ENCODE results near the gene PERCC1.

PERCC1 gene

DNA sequence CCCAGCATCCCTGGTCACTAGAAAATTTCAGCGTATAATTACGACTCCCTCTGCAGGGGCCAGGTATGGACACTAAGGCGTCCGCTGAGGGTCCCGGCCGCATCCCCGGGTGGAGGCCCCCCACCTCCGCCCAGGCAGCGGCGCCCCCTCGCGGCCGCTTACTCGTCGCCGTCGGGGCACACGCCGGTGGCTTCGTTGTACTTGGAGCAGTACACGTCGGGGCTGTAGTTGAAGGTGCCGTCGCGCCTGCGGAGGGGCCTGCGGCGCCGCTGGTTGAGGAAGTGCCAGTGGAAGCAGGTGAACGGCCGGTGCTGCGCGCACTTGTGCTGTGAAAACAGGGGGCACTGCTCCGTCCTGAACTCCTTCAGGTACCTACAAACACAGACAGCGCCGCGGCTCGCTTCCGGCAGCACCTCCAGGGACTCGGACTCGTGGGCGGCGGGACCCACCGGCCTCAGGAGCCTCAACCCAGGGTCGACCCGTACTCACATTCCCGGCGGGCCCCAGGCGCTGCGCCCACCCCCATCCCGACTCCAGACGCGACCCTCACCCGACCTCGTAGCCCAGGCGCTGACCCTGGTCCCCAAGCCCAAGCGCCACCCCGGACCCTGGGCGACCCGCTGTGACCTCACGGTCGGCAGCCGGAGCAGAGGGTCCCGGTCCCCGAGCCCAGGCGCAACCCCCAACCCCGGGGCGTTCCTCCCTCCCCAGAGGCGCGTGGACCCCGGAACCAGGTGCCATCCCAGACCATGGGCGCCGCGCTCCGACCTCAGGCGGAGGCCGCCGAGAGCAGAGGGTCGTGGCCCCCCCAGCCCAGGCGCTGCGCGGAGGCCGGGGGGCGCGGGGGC lies 17.0 kb upstream of the PERCC1 start:
- DNase-seq, result no peak

DNA sequence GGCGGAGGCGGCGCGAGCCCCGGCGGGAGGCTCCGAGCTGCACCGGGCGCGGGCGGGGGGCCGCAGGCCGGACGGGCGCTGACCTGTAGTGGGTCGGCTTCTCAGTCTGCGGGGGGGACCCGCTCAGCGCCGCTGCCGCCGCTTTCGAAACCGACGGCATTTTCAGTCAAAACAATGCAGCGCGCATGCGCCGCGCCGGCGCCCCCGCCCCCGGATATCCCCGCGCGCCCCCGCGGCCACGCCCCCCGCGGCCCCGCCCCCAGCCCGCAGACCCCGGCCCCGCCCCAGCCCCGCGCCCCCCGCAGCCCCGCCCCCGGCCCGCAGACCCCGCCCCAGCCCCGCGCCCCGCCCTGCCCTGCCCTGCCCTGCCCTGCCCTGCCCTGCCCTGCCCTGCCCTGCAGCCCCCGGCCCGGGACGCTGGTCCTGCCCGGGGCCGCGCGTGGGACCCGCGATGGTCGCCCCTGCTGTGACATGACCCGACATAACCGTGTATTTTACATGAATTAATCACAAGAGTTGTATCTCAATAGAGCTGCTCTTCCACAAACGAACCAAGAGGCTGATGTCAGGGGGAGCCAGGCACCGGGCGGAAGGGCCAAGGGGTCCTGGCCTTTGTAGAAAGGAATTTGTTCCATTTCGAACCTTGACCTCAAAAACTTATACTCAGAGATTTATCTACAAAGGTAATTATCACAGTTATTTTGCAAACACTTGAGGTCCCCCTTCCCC lies 16.2 kb upstream of the PERCC1 start, which contains the start of gene UNKL:
Gene UNKL (minus strand): TSS at position 173 of the 729 bp plus-strand sequence. CDS start 13 bp downstream, at position 160.
- DNase-seq, result no peak

DNA sequence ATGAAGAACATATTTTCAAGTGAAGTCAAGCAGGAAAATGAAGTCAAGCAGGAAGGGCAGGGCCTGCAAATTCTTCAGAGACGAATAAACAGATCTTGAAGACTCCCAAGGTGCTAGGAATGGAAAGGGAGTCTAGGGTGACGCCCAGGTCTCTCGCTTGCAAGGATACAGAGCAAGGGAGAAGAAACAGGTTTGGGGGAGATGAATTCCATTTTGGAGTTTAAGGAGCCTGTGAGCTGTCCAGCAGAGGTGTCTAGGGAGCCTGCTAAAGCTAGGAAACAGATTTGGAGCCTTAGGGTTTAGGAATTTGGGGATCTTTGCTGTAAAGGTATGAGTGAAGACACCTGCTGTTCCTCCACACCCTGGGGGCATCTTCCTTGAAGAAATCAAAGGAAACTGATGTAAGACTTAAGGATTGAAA lies 14.3 kb upstream of the PERCC1 start:
- no peak for DNase-seq

DNA sequence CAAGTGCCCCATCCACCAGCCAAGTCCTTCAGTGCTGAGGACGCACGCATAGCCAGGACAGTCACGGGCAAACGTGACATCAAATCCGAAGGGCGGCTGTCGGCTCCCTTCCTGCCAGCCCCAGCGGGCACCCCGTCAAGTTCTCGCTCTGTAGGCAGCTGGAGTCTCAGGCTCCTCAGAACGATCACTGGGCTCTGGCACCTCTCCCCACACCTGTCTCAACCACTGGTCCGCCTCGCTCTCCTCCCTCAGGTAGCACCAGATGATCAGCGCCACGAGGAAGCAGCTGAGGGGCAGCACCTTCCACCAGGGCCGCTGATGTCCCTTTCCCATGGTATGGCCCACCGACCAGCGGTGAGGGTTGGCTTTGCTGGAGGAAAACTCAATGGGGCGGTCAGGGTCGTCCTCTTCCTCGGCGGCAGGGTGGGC lies 10.8 kb upstream of the PERCC1 start:
- DNase-seq, result no peak

DNA sequence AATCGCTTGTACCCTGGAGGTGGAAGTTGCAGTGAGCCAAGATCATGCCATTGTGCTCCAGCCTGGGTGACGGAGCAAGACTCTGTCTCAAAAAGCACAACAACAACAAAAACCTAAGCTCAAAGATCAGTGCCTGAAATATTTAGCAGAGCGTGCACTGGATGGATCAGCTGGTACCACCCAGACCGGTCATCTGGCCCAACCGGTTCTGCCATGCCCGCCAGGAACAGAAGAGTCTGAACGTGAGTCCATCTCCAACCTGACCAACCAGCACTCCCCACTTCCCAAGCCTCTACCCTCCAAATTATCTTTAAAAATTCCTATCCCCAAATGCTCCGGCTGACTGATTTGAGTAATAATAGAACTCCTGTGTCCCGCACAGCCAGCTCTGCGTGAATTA lies 8.8 kb upstream of the PERCC1 start:
- no peak for DNase-seq

DNA sequence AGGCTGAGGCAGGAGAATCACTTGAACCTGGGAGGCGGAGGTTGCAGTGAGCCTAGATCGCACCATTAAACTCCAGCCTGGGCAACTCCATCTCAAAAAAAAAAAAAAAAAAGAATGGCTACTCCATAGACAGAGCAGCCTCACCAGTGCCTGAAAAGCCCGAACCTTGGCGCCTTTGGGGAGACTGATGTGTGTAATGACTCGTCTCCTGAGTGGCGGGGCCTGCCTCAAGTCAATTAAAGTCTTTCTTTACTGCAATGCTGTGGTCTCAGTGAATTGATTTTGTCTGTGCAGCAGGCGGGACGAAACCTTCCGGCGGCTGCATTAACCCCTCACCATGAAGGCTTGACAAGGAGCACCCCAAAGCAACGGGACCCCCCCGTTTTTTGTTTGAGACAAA lies 6.8 kb upstream of the PERCC1 start:
- DNase-seq, result no peak

DNA sequence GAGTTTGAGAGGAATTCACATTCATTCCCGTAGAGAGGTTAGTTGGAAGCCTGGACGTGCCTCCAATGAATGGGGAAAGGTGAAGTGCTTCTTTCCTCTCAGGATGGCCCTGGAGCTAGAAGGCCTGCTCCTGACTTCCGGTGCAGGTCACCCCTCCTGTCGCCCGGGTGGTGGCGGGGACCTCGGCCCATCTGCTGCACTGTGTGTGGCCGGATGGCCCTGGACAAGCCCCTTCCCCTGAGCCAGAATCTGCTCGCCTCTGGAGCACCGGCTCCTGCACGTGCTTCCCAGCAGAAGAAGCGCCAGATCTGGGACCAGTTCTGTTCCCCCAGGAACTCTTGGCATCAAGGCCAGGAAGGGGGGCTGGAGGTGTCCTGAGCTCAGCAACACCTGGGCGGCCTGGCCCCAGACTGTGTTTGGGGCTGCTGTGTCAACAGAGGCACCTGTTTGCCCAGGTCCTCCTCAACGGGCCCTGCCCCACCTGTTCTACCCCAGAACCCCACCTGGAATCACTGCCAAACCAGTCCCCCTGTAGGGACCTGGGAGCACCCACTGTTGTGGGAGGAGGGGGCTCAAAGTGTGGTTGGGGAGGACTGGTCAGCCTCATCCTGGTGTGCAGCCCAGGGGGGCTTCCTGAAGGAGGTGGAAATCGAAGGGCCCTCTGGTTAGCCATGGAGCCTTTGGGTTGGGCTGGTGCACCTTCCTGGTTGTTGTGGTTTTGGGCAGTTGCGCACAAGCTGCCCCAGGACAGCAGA lies 5.1 kb upstream of the PERCC1 start:
- DNase-seq, result no peak

DNA sequence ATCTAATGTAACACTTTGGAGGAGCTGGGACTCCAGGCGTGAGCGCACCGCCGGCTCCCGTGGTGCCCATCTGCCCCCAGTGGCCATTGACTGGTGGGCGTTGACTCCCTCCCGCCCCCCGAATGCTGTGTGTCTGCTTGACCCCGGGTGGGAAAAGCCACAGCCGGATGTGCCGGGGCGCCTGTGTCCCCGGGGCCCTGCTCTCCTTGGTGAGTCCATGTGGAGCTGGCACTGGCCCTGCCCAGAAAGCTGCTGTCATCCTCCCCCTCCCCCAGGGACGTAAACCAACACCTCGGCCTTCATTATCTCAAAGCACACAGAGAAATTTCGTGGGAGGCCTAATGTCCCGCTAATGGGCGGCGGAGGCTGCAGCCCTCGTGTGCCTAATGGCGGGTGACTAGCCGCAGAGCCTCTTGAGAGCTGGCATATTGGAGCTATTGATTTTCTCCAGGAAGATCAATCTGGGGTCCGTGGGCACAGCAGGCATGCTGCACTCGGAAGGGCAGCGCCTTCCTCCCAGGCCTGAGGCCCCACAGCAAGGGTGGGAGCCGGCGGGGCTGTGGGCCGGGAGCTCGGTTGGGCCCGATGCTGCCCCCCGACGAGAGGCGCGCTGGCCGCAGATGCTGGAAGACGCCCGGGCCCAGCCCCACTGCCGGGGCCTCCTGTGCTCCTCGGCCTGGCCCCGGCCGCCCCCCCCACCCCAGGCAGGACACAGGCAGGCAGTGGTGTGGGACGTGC lies 4.0 kb upstream of the PERCC1 start:
- peak; percentile 40 for DNase-seq

DNA sequence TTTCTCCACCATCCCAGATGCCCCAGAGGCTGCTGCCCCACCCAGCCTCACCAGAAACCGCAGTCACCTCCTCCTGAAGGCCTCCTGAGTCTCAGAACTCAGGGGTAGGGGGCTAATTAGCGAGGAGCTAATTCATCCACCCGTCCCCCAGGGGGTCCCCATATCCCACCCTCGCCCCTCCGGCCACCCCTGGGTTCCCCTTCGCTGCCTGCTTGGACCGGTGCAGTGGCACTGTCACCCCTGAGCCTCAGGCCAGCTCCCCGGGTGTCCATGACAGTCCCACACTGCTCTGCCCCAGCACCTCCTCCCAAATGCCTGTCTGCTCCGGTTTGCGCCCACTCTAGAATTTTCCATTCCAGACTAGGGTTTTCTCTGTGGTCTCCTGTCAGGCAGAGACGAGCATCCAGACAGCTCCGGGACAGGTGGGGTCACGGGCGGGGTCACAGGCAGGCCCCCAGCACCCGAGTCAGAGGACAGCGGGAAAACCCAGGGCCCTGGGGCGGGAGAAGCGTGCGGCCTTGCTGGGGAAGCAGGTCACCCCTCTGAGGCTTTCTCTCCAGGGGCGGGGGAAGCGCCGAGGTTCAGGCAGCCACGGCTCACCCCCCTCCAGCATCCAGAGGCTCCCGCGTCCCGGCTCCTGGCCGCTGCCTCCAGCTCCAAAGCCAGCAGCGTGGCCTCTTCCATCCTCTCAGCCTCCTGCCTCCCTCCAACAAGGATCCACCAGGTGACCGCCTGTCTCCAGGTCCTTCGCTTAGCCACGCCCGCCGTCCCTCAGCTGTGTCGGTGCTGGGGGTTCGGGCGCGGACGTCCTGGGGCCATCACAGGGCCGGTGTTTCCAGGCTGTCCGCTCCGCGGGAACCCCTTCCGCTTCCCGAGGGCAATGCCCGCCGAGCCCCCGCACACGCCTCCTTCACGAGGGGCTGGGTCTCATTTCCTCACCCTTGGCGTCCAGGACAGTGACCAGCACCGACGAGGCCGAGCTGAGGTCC lies 3.1 kb upstream of the PERCC1 start:
- DNase-seq, result no peak

DNA sequence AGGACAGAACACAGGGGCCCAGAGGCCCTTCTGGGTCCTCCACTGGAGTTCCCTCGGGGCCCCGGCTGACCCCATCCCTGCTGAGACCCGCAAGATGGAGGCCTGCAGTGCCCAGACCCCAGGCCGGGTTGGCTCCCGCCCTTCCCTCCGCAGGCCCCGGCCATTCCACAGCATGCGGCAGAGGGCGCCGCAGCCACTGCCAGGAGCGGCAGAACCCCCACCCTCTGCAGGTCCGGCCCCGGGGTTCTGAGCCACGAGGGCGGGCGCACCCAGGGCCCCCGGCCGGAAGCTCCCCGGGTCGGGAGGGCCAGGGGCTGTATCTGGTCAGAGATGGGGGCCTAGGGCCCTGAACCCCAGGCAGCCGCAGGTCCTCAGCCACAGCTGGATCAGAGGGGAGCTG lies 2.4 kb upstream of the PERCC1 start:
- DNase-seq, result no peak

DNA sequence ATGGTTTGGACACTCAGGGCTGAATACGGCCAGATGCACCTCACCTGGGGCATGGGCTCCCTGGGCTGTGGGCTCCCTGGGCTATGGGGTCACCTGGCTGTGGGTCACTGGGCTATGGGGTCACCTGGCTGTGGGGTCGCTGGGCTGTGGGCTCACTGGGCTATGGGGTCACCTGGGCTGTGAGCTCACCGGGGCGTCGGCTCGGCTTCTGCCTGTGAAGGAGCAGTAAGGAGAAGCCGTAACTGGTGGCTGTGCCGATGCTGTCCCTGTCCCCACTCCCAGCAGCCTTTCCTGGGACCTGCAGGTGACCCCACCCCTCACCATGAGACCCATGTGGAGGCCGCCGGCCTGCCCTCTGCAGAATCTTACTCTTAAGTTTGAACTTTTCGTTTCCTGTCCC lies 1.9 kb upstream of the PERCC1 start:
- DNase-seq, result no peak

DNA sequence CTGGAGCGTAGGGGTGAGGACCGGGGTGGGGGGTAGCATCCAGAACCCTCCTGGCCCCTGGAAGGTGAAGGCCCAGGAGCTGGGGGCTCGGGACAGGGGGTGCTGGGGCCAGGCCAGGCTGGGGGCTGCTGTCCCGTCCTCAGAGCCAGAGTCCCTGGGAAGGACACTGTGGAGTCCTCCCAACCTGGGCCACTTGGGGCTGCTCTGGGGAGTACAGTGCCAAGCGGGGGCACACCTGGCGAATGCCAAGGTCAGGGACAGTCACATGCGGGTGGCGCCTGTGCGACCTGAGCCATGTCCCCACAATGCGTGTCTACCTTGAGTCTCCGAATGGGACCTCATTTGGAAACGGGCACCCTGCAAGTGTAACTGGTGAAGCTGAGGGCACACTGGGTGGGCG lies 1.2 kb upstream of the PERCC1 start:
- no peak for DNase-seq

DNA sequence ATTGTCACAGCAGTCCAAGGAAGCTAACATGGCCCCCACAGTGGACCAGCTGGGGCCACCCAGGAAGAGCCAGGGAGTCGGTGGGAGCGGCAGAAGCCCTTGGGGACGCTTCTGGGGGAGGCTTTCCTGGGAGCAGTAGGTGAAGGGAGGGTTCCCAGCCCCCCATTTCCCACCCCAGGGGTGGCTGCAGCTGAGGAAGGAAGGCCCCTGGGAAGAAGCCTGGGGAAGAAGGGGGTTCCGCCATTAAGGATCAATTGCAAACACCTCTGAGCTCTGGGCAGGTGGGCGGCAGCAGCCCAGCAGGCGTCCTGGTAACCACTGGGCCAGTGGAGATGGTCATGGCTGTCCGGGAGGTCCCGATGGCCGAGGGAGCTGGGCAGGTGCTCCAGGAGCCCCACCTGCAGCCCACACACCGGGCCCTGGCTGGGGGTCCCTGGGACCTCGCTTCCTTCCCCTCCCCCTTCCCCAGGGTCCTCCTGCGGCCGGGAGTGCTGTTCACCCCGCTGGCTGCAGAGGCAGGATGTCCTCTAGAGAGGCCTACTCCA lies 592 bp upstream of the PERCC1 start:
- DNase-seq, result no peak

DNA sequence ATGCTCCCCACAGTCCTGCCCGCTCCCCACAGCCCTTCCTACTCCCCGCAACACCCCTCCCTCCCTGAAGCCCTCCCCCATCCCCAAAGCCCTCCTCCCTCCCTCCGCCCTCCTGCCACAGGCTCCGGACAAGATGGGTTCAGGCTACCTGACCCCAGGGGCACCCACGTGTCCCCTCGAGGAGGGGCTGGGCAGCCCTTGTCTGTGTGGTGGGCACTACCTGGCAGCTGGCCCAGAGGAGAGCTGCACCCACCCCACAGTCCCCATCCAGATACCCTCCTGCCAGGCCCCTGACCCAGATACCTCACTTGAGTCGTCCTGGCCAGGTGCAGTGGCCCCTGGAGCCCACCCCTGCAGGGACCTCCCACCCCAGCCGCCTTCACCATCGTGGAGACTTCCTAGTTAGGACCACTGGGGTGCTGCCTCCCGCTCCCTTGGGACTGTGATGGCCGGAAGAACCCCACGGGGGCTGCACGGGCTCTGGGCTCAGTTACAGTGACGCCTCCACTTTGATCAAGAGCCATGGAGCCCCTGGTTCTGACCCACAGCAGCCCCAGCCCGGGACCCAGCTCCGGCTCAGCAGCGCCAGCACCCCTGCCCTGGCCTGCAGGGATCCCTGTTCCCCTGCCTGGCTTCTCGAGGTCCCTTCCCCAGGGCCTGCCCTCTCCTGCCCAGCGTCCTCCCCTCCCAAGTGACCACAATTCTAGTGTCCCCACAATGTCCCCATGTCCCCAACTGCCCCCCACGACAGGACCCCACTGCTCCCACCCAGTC lies 806 bp downstream of the PERCC1 start:
- no peak for DNase-seq

DNA sequence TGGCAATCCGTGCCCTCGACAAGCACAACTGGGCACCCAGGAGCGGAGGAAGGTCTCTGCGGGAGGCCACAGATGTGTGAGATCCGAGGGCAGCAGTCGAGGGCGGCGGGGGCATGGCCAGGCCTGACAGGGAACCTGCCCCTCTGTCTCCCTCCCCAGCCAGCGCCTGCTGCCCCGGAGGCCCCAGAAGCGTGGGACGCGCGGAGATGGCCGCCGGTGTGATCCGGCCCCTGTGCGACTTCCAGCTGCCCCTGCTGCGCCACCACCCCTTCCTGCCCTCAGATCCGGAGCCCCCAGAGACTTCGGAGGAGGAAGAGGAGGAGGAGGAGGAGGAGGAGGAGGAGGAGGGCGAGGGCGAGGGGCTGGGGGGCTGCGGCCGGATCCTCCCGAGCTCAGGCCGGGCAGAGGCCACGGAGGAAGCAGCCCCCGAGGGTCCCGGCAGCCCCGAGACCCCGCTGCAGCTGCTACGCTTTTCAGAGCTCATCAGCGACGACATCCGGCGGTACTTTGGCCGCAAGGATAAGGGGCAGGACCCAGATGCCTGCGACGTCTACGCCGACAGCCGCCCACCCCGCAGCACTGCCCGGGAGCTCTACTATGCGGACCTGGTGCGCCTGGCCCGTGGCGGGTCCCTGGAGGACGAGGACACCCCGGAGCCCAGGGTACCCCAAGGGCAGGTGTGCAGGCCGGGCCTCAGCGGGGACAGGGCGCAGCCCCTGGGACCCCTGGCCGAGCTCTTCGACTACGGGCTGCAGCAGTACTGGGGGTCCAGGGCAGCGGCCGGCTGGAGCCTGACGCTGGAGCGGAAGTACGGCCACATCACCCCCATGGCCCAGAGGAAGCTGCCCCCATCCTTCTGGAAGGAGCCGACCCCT lies 1.7 kb downstream of the PERCC1 start:
- no peak for DNase-seq

DNA sequence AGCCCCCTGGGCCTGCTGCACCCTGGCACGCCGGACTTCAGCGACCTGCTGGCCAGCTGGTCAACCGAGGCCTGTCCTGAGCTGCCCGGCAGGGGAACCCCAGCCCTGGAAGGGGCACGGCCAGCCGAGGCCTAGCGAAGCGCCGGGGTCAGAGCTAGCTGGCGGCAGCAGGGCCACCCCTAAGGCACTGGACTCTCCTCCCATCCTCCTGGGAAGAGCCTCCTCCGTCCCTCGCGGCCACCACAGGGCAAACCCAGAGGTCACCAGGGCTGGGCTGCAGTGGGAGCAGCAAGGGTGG lies 2.3 kb downstream of the PERCC1 start:
- no peak for DNase-seq

DNA sequence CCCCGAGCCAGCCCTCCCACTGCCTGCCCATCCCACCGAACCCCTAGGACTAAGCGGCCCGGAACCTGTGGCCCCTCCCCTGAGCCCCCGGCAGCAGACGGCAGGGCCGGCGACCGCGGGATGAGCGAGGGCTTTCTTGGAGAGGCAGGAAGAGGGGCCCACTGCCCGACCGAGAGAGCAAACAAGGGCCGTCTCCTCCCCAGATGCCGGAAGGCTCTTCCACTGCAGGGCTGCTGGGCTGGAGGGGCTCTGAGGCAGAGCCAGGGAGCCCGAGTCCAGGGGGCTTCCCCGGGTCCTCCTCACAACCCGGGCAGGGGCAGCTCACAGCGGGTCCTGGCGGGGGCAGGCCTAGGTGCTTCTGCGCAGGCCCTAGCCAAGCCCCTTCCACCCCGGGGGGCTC lies 2.9 kb downstream of the PERCC1 start:
- DNase-seq, result no peak

DNA sequence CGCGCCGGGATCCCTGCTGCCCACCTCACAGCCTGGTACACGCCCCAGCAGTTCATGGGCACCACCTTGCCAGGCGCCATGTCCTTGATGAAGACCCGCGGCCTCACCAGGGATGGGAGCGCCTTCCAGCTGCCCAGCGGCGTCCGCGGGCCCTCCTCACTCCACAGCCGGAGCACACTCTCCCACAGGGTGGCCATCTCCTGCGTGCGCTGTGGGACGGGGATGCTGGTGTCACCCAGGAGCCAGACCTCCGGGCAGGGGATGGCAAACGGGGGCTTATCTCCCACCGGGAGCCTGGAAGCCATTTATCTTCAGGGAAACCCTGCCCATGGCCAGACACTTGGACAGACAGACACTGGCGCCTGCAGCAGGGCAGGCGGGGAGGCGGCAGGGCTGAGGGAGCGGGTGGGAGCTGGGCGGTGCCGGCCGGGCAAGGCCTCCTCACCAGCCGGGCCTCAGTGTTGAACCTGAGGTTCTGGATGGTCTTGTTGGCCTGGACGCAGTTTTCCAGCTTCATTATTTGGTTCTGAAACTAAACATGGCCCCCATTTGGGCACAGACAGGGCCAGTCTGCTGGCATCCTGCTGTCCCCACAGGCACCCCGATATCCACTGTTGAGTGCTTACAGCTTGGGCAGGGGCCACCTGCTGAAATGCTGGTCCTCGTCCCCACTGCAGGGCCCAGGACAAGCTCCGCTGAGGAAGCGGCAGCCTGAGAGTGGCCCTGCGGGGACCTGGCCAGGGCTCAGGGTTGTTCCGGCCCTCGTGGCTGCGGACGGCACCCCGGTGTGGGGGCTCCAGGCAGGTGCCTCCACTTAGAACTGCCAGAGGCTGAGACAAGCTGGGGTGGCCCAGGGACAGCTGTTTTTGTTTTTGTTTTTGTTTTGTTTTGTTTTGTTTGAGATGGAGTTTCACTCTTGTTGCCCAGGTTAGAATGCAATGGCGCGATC lies 4.0 kb downstream of the PERCC1 start:
- DNase-seq, result no peak

All from NCI-H510A treated with DMSO at 0.1 percent for 48 hours (cell line).